Heart left ventricle (tissue), 16 donors: Measurements from ENCODE around the gene CREBBP. TPM values are rescaled to one million over a fixed set of nuclear protein-coding genes. Genes with fewer than 3 reads are reported as not detected.

Experiments used
- ATAC-seq, 4 donors: fragments of 200-7000 bp; cut with Tn5 transposase; one replicate each; pipeline ENCODE4 v1.9.1; 2020 to 2022; ENCODE audit warnings: moderate library complexity in 4 of 4, mild to moderate bottlenecking in 3 of 4, moderate number of reproducible peaks in 1 of 4
- DNase-seq, 5 donors: peaks; one replicate each; pipeline ENCODE4 v3.0.0-alpha.2; 2020
- H3K27ac ChIP-seq, 12 donors: fragments of 200-600 bp; sonication (generic) in 4 of 12; one replicate each; pipeline versions ENCODE4 v1.5.0 to v1.8.0; 2016 to 2022; ENCODE audit warnings: mild to moderate bottlenecking in 2 of 12
- H3K27me3 ChIP-seq, 9 donors: fragments of 200-600 bp; sonication (generic) in 2 of 9; one replicate each; pipeline versions ENCODE4 v1.5.1 to v1.8.0; 2016 to 2022; ENCODE audit warnings: mild to moderate bottlenecking in 3 of 9
- H3K36me3 ChIP-seq, 9 donors: fragments of 200-600 bp; sonication (generic) in 2 of 9; one replicate each; pipeline versions ENCODE4 v1.5.0 to v1.8.0; 2018 to 2022; ENCODE audit warnings: mild to moderate bottlenecking in 2 of 9
- H3K4me1 ChIP-seq, 12 donors: fragments of 200-600 bp; sonication (generic) in 4 of 12; one replicate each; pipeline versions ENCODE4 v1.5.0 to v1.8.0; 2016 to 2022; ENCODE audit warnings: mild to moderate bottlenecking in 3 of 12
- H3K4me3 ChIP-seq, 12 donors: fragments of 200-600 bp; sonication (generic) in 4 of 12; one replicate each; pipeline versions ENCODE4 v1.5.0 to v1.8.0; 2017 to 2022; ENCODE audit warnings: mild to moderate bottlenecking in 9 of 12, moderate library complexity in 4 of 12
- H3K9me3 ChIP-seq, 12 donors: fragments of 200-600 bp; sonication (generic) in 4 of 12; one replicate each; pipeline versions ENCODE4 v1.5.0 to v1.8.0; 2016 to 2022; ENCODE audit warnings: mild to moderate bottlenecking in 1 of 12
- CTCF ChIP-seq, 12 donors: fragments of 200-600 bp; sonication (generic) in 4 of 12; IDR thresholded peaks; one replicate each; pipeline versions ENCODE4 v1.5.0 to v1.8.0; 2018 to 2022; ENCODE audit warnings: antibody characterized with exemption in 12 of 12, mild to moderate bottlenecking in 5 of 12
- POLR2A ChIP-seq, 2 donors: fragments of 450-650 bp; IDR thresholded peaks; one replicate each; pipeline ENCODE4 v1.6.1; 2017; ENCODE audit warnings: antibody characterized with exemption in 2 of 2, mild to moderate bottlenecking in 2 of 2, moderate library complexity in 2 of 2
- WGBS, 4 donors: extraction: QIAGEN DNeasy Blood & Tissue Kit in 2 of 4; methylation state at CpG; one replicate each; pipeline versions ENCODE4 v1.1.5 to v1.1.7; 2013 to 2018; 5-methylcytosine and 5-hydroxymethylcytosine counted together
- intact Hi-C, 10 donors: fragments of 100-400 bp; cut with DNase I; formaldehyde crosslinking; loops; one replicate each; pipeline versions ENCODE4 v1.11.1 to v1.14.2; 2022
- polyA plus RNA-seq, 2 donors: library from polyadenylated mRNA; stranded (reverse); fragments of 200-250 nt; gene quantifications; one replicate each; pipeline ENCODE4 v1.2.3, GENCODE V29; 2013
- total RNA-seq, 9 donors: library from RNA; depleted of rRNA in 2 of 9; stranded (reverse); fragments of >200 nt in 2 of 9; fragmentation: NEBNext Ultra II Directional in 3 of 9; extraction: Animal tissue kit (Norgen Biotek cat#: 25700) in 3 of 9; gene quantifications; one replicate each; pipeline versions ENCODE4 v1.1.0 to v1.2.4, GENCODE V29; 2016 to 2023
- donor health status: ischemic (EF 13 %, LVEDD 7.1; RV severe dilation, severe dysfunction).
- donor health status: healthy with polysubstance abuse.
- donor health status: DM: no; HTN: yes; CAD: no.
- donor health status: DM: no; HTN: no; CAD: no.
- donor health status: ischemic (EF 25% LVEDD 6.9; RV normal size, moderate dysfunction).
- donor health status: ischemic (EF 25% LVEDD 5.7; RV mildly dilated, moderate dysfunction).
- donor health status: healthy.
- donor health status: DM: yes; HTN: yes; CAD: no.
- donor health status: ischemic (EF 35%, LVEDD 5.7; RV mildly dilated, moderate dysfunction).
- donor health status: nonischemic (EF 11% LVEDD 7.7; RV severe dilation, severe dysfunction).
- donor health status: DM: yes; HTN: yes; CAD: no.
- donor health status: PGD.
- donor health status: ischemic (EF 29% LVEDD 5.4; RV normal size, mild dysfunction).
- donor health status: nonischemic (EF 23%, LVEDD 6.1; RV moderate dilation, normal function).

CREBBP gene
- total and polyA plus RNA-seq, 11 donors: 17.1 to 77.6 (median 39.6) TPM

- no peak for TF ChIP-seq CTCF (IDR thresholded peaks at IDR 0.05)
- TF ChIP-seq POLR2A (IDR thresholded peaks at IDR 0.05): no peak
- Histone ChIP-seq H3K36me3 (no peaks in the 10 kb centered on the region), H3K9me3 (peaks cover 0 to 16% (median 0%) of the 10 kb centered on the region in 12 donors), H3K27ac (no peak overlapping the region), H3K27me3 (no peaks in the 10 kb centered on the region), H3K4me1 (no peaks in the 10 kb centered on the region), H3K4me3 (no peak overlapping the region)
- no peak for ATAC-seq
- WGBS, 4 donors: 81 to 91% (median 88%) methylated on average over 7 to 8 of the region's 8 CpGs
- intact Hi-C loops: no loop called here
- no peak for DNase-seq
Observed at GRCh38 chr16:3920206-3920605, 39.7 kb upstream of the CREBBP start.

GRCh38 chr16:3919413-3919812 lies 38.9 kb upstream of the CREBBP start:
- Histone ChIP-seq H3K4me1 (no peaks in the 10 kb centered on the region), H3K36me3 (no peaks in the 10 kb centered on the region), H3K27me3 (no peaks in the 10 kb centered on the region), H3K9me3 (peaks cover 0 to 16% (median 0%) of the 10 kb centered on the region in 12 donors), H3K27ac (no peak overlapping the region), H3K4me3 (no peak overlapping the region)
- 78 to 88% (median 85%) methylated on average over 6 of the region's 6 CpGs for WGBS, 4 donors
- intact Hi-C loops: no loop called here
- no peak for TF ChIP-seq POLR2A (IDR thresholded peaks at IDR 0.05)
- no peak for TF ChIP-seq CTCF (IDR thresholded peaks at IDR 0.05)
- ATAC-seq (no peak), DNase-seq (no peak)

- Histone ChIP-seq H3K4me3 (no peak overlapping the region), H3K4me1 (no peaks in the 10 kb centered on the region), H3K27ac (no peak overlapping the region), H3K9me3 (peaks cover 0 to 16% (median 0%) of the 10 kb centered on the region in 12 donors), H3K27me3 (no peaks in the 10 kb centered on the region), H3K36me3 (no peaks in the 10 kb centered on the region)
- intact Hi-C loops: no loop called here
- TF ChIP-seq CTCF (IDR thresholded peaks at IDR 0.05): no peak
- WGBS, 4 donors: 88 to 90% (median 89%) methylated on average over 17 of the region's 17 CpGs
- ATAC-seq: no peak
- no peak for DNase-seq
Observed at GRCh38 chr16:3915426-3916260, 35.1 kb upstream of the CREBBP start.

GRCh38 chr16:3912897-3913296 lies 32.4 kb upstream of the CREBBP start:
- 75 to 89% (median 86%) methylated on average over 6 of the region's 6 CpGs for WGBS, 4 donors
- ATAC-seq (no peak), DNase-seq (no peak)
- no peaks in the 10 kb centered on the region for H3K36me3 ChIP-seq
- H3K27ac ChIP-seq: no peak overlapping the region
- intact Hi-C loops: no loop called here
- no peaks in the 10 kb centered on the region for H3K27me3 ChIP-seq
- H3K4me3 ChIP-seq: no peak overlapping the region
- no peaks in the 10 kb centered on the region for H3K4me1 ChIP-seq
- TF ChIP-seq POLR2A (IDR thresholded peaks at IDR 0.05): no peak
- no peak for TF ChIP-seq CTCF (IDR thresholded peaks at IDR 0.05)
- peaks cover 0 to 4% (median 0%) of the 10 kb centered on the region in 12 donors for H3K9me3 ChIP-seq
